ENCODE results near the gene PCCA.

- TF ChIP-seq, protein P1, sequence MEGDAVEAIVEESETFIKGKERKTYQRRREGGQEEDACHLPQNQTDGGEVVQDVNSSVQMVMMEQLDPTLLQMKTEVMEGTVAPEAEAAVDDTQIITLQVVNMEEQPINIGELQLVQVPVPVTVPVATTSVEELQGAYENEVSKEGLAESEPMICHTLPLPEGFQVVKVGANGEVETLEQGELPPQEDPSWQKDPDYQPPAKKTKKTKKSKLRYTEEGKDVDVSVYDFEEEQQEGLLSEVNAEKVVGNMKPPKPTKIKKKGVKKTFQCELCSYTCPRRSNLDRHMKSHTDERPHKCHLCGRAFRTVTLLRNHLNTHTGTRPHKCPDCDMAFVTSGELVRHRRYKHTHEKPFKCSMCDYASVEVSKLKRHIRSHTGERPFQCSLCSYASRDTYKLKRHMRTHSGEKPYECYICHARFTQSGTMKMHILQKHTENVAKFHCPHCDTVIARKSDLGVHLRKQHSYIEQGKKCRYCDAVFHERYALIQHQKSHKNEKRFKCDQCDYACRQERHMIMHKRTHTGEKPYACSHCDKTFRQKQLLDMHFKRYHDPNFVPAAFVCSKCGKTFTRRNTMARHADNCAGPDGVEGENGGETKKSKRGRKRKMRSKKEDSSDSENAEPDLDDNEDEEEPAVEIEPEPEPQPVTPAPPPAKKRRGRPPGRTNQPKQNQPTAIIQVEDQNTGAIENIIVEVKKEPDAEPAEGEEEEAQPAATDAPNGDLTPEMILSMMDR (IDR thresholded peaks at IDR 0.05; ENCODE audit: low read depth, low read length): no peak
- TF ChIP-seq EZH2phosphoT487 (IDR thresholded peaks at IDR 0.05; ENCODE audit: low read depth): no peak
Observed at GRCh38 chr13:100397627-100398026, 308.7 kb downstream of the PCCA start.
